Bronchial epithelial cell (primary cell): ENCODE measurements around the gene GALR1. TPM values are rescaled to one million over a fixed set of nuclear protein-coding genes. Genes with fewer than 3 reads are reported as not detected.

Source experiments
- DNase-seq: peaks from one replicate; pipeline ENCODE4 v3.0.0-alpha.2; 2010; ENCODE audit warnings: low read depth
- FAIRE-seq: peaks from 2 replicates; lab custom pipeline; 2011; peaks lifted over from hg19 to GRCh38; lab: Jason Lieb, UNC
- H3K27me3 ChIP-seq: 2 replicates; pipeline ENCODE4 v1.5.1; 2011; ENCODE audit warnings: low read length; ENCODE audit not compliant: control insufficient read depth, insufficient read depth
- H3K36me3 ChIP-seq: 2 replicates; pipeline ENCODE4 v1.5.1; 2011; ENCODE audit warnings: low read length; ENCODE audit not compliant: control insufficient read depth, insufficient read depth
- H3K4me3 ChIP-seq: 2 replicates; pipeline ENCODE4 v1.5.1; 2011; ENCODE audit warnings: mild to moderate bottlenecking, low read depth, low read length, control low read depth
- total RNA-seq: library from RNA; depleted of rRNA; stranded (reverse); fragments of >200 nt; gene quantifications from 2 replicates; pipeline ENCODE4 v1.2.1, GENCODE V29; 2014
- TF ChIP-seq, protein P1 (sequence below): IDR thresholded peaks from 2 replicates; pipeline ENCODE4 v1.5.1; 2011; ENCODE audit warnings: mild to moderate bottlenecking, moderate library complexity, low read length, control low read depth, inconsistent platforms; ENCODE audit not compliant: insufficient read depth, severe bottlenecking

The GALR1 gene
- total RNA-seq, 1 donor from 2014 or later = not detected

DNA sequence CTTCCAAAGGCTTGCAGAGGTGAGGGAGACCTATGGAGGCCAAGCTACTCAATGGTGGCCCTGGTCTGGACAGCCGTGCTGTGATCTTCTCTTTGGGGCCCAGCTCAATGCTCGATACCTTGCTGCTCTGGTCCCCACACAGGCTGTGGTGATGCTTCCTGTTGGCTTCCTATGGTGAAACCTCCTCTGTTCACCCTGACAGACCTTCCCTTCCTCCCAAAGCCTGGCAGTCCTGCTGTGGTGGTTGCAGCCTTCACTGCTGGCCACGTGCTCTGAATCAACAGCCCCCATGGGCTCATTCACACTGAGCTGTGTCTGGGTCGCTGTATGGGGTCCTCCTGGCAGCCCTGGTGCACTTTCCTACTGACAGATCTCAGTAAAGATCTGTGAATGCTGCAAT, 31.0 kb upstream of the GALR1 start:
- DNase-seq = no peak
- no peak for FAIRE-seq
- Histone ChIP-seq H3K27me3 (peaks cover 2% of the 10 kb centered on the region), H3K36me3 (no peaks in the 10 kb centered on the region), H3K4me3 (no peak overlapping the region)
- TF ChIP-seq, protein P1, sequence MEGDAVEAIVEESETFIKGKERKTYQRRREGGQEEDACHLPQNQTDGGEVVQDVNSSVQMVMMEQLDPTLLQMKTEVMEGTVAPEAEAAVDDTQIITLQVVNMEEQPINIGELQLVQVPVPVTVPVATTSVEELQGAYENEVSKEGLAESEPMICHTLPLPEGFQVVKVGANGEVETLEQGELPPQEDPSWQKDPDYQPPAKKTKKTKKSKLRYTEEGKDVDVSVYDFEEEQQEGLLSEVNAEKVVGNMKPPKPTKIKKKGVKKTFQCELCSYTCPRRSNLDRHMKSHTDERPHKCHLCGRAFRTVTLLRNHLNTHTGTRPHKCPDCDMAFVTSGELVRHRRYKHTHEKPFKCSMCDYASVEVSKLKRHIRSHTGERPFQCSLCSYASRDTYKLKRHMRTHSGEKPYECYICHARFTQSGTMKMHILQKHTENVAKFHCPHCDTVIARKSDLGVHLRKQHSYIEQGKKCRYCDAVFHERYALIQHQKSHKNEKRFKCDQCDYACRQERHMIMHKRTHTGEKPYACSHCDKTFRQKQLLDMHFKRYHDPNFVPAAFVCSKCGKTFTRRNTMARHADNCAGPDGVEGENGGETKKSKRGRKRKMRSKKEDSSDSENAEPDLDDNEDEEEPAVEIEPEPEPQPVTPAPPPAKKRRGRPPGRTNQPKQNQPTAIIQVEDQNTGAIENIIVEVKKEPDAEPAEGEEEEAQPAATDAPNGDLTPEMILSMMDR = no peak

DNA sequence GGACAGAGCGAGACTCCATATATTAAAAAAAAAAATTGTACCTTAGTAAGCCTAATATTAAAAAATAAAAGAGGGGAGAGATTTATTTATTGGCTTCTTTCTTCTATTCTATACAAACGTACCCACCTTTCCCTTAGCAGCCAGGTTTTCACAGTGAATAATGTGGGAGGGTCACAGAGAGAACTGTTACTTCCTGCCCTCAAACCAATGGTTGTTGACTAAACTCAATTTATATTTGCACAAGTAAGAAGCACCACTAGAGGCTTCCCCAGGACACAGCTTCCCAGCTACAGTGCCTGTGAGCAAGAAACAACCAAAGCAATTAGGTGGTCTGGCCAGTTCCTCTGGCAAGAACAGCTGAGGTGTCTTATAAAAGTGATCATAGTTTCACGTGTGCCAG, 28.9 kb upstream of the GALR1 start:
- no peak overlapping the region for H3K4me3 ChIP-seq
- DNase-seq (no peak), FAIRE-seq (no peak)
- no peaks in the 10 kb centered on the region for H3K36me3 ChIP-seq
- TF ChIP-seq, protein P1 = no peak
- H3K27me3 ChIP-seq = peaks cover 2% of the 10 kb centered on the region

DNA sequence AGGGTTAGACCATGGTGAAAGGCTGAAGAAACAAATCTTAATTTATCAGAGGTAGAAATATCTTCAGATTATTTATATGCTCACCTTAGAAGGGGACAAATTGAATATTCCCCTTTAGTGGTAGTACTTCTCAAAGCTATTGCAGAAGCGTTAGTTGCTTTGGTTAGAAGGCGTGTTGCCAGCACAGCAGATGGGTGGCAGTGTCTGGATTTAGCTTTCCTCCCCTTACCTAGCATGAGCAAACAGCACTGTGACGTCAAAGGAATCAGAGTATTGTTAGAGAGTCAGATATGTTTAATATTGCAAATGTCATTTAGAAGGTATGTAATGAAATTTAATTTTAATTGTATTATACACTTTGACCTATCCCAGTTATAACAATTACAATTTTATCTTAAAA, 27.2 kb upstream of the GALR1 start:
- Histone ChIP-seq H3K36me3 (no peaks in the 10 kb centered on the region), H3K4me3 (no peak overlapping the region), H3K27me3 (peaks cover 2% of the 10 kb centered on the region)
- FAIRE-seq (no peak), DNase-seq (no peak)
- TF ChIP-seq, protein P1 = no peak

DNA sequence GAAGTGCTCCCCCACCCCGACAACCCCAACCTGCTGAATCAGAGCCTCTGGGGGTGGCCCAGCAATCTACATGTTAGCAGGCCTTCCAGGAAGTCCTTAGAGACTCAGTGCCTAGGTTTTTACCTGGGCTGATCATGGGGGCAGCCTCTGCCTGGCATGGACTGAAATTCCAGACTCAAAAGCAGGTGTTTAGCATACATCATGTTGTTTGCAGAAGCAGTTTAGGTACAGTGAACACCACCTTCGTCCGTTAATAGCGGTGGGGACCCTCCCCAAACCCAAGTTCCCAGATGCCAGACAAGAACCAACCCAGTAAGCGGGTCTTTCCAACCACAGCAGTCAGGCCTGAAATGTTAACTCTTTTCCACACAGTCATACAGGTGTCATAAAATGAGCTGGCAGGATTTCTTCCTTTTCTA, 26.4 kb upstream of the GALR1 start:
- Histone ChIP-seq H3K4me3 (no peak overlapping the region), H3K36me3 (no peaks in the 10 kb centered on the region), H3K27me3 (peaks cover 2% of the 10 kb centered on the region)
- DNase-seq = no peak
- FAIRE-seq = no peak
- TF ChIP-seq, protein P1 = no peak

DNA sequence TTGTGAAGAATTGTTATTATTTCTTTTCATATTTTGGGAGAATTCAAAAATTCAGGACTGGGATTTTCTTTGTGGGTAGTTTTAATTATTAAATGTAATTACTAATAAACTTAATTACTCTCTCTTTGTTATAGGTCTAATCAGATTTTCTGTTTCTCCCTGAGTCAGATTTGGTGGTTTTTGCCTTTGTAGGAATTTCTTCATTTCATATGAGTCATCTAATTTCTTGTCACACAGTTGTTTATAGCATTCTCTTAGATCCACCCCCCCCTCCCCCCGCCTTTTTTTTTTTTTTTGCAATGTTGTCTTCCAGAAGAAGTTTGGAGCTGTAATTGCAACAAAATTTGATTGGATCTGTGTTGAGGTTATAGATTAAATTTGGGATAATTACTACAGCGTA, 26.0 kb upstream of the GALR1 start:
- Histone ChIP-seq H3K4me3 (no peak overlapping the region), H3K36me3 (no peaks in the 10 kb centered on the region), H3K27me3 (no peaks in the 10 kb centered on the region)
- TF ChIP-seq, protein P1 = no peak
- FAIRE-seq = no peak
- peak; percentile 77 for DNase-seq

DNA sequence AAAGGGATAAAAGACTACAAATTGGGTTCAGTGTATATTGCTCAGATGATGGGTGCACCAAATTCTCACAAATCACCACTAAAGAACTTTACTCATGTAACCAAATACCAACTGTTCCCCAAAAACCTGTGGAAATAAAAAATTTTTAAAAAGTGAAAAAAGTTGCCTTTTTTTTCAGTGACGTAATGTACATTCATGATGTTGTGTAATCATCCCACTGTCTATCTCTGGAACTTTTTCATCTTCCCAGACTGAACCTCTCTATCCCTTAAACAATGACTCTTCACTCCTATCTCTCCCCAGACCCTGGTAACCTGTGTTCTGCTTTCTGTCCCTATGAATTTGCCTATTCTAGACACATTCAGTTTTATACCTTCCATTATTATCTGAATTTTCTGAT, 19.0 kb upstream of the GALR1 start:
- no peaks in the 10 kb centered on the region for H3K27me3 ChIP-seq
- no peaks in the 10 kb centered on the region for H3K36me3 ChIP-seq
- TF ChIP-seq, protein P1 = no peak
- H3K4me3 ChIP-seq = no peak overlapping the region
- DNase-seq (no peak), FAIRE-seq (no peak)
